NCI-H460 (cell line): ENCODE data around the gene WDHD1. TPM values are rescaled to one million over a fixed set of nuclear protein-coding genes. Genes with fewer than 3 reads are reported as not detected.
"Not testable (repeated sequence)": the region's sequence is repeated elsewhere in the genome, so short reads cannot be mapped to it uniquely, and the experiment has no call there.

Source experiments
- DNase-seq: peaks from one replicate; pipeline ENCODE4 v3.0.0-alpha.2; 2016; ENCODE audit warnings: low read depth; ENCODE audit errors: extremely low read depth
- total RNA-seq: library from RNA; depleted of rRNA; stranded (reverse); fragments of >200 nt; shearing (Covaris generic); gene quantifications from 2 replicates; pipeline ENCODE4 v1.2.3, GENCODE V29; 2014

Gene WDHD1
- total RNA-seq, 1 experiment from 2014 or later, result 14.3 TPM

DNA sequence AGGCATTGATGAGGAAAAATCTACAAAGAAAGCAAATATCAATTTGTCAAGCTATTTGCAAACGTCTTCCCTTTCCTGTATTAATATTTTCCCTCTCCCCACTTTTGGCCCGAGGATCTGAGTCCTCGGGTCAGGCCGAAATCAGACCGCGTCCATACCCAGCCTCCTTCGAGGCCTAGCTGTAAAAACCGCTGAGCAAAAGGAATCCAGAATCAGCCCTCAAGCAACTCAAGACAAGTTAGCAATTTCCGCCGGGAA is 24.2 kb upstream of the WDHD1 start:
- no peak for DNase-seq

- DNase-seq, result no peak
Observed at GRCh38 chr14:55048900-55049436, 22.1 kb upstream of the WDHD1 start.

- DNase-seq, result no peak
Observed at GRCh38 chr14:55047301-55048053, 20.6 kb upstream of the WDHD1 start.

GRCh38 chr14:55045087-55045486 is 18.2 kb upstream of the WDHD1 start:
- no peak for DNase-seq

DNA sequence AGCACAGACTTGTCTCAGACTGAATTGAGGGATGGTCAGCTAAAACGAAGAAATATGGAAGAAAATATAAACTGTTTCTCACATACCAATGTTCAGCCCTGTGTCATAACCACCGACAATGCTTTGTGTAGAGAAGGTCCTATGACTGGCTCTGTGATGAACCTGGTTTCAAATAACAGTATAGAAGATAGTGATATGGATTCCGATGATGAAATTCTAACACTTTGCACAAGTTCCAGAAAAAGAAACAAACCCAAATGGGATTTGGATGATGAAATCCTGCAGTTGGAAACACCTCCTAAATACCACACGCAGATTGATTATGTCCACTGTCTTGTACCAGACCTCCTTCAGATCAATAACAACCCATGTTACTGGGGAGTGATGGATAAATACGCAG is 16.6 kb upstream of the WDHD1 start:
- no peak for DNase-seq

DNA sequence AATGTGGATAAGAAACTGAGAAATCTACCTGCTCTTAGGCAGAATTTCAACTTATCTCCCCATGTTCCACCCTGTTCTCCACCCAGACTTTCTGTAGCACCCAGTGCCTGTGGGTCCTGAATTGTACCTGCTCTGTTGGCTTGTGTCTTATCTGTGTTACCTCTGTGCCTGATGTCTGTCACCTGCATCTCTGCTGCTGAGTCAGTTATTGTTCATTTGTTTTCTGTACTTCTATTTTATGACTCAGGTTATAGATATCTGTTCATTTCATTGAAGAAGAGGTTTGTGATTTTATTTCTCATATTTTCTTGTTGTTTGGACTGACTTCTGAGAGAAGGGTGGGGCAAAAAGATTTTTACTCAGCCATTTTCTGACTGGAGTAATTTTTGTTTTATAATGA is 11.8 kb upstream of the WDHD1 start:
- DNase-seq, result no peak

- not testable (repeated sequence) for DNase-seq
Observed at GRCh38 chr14:55037995-55038394, 11.1 kb upstream of the WDHD1 start.

DNA sequence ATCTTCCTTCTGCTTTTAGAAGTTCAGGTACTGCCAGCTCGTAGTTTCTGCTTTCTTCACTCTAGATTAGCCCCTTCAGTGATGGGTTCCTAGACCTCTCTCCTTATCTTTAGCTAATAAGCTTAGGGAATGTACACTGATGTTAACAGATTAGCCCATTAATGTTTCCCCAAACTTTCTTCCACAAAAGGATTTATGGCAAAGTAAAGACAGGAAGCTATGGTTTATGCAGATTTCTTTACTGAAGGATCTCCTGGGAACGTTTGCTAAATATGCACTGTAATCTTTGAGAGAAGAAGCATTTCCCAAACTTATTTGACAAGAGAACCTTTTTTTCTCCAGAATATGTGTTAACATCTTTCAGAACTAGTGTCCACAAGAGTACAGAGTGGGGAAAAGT is 4.3 kb upstream of the WDHD1 start:
- DNase-seq, result no peak

GRCh38 chr14:55028476-55028875 is 1.6 kb upstream of the WDHD1 start:
- no peak for DNase-seq

DNA sequence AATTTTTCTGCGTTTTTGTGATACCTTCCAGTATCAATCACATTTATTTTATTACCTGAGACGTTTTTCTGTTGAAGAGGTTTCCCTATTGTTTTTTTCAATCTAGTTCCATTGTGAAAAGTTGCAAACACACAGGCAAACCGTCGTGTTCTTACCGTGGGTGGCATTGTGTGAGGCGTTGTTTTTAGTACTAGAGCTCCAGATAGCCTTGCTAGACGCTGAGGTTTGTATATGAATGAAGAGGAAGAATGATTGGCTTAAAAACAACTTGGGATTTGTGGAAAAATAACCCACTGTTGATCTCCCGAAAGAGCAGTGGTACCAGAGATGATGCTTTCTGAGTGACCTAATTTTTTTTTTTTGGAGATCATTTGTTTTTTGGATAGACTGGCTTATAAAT is 1.2 kb upstream of the WDHD1 start:
- no peak for DNase-seq

DNA sequence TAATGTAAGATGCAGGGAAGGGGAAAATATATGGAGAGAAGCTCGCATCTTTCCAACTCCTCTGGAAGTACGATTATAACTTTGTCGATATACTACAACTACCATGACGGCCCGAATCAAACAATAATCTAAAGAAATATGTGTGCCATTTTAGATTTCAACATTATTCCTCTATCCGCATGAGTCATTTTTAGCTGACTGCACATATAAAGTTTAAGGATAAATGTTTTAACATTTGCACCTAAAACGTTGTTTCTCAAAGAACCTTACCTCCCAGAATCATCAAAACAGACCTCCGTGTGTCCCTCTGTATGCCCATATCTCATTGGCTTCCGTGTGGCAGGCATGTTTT is 482 bp downstream of the WDHD1 start:
- no peak for DNase-seq

DNA sequence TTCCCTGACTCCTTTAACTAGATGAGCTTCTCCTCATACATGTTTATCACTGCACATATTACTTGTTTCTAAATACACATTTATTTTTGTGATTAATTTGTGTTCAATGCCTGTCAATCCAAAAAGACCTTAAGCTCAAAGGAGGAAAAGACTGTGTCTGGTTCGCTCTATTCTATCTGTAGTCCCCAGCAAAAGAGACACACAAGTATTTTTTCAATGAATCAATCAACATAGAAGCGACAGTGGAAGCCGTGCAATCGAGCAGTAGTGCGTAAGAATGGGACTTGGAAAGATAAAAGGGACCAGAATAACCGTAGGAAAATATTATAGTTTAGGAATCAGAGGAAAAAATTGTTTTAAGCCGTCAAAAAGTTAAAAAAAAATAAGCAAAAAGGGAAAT is 951 bp downstream of the WDHD1 start:
- DNase-seq, result no peak

- DNase-seq, result not testable (repeated sequence)
Observed at GRCh38 chr14:55024365-55024764, 2.5 kb downstream of the WDHD1 start.

GRCh38 chr14:55019968-55020554 is 6.8 kb downstream of the WDHD1 start:
- DNase-seq, result no peak

- no peak for DNase-seq
Observed at GRCh38 chr14:55015006-55015405, 11.9 kb downstream of the WDHD1 start.

- no peak for DNase-seq
Observed at GRCh38 chr14:55005071-55005470, 21.8 kb downstream of the WDHD1 start.

DNA sequence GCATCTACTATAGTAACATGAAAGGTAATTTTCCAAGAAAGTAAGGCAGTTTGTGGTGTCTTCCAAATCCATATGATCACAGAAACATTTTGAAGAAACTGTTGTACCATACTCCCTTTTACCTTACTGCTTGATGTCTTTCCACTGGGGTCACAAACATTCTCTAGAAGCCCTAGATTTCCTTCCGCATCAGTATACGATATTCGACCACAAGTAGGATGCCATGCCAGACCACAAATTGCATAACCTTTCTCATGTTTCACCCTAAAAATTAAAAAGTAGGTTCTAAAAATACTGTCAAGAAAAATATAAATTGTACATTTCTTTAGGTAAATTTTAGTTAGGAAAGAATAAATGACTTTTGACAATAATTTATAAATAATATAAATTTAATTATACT is 26.5 kb downstream of the WDHD1 start:
- DNase-seq, result no peak

GRCh38 chr14:54985156-54985555 is 41.7 kb downstream of the WDHD1 start:
- DNase-seq, result no peak

DNA sequence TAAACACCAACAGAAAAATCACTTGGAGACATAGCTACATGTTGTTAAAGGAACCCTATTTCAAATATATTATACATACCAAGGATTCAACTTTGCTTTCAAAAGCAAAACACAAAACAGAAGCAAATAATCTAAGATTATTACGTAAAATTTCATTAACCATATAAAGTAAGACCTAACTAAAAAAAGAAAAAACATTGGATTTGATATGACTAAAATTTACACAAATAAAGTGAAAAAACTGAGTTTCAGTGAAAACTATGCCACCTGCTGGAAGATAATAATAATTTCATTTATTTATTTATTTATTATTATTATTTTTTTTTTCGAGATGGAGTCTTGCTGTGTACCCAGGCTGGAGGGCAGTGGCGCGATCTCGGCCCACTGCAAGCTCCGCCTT is 45.2 kb downstream of the WDHD1 start:
- no peak for DNase-seq

GRCh38 chr14:54979039-54979438 is 47.9 kb downstream of the WDHD1 start:
- DNase-seq, result no peak

- no peak for DNase-seq
Observed at GRCh38 chr14:54976316-54976715, 50.6 kb downstream of the WDHD1 start.

DNA sequence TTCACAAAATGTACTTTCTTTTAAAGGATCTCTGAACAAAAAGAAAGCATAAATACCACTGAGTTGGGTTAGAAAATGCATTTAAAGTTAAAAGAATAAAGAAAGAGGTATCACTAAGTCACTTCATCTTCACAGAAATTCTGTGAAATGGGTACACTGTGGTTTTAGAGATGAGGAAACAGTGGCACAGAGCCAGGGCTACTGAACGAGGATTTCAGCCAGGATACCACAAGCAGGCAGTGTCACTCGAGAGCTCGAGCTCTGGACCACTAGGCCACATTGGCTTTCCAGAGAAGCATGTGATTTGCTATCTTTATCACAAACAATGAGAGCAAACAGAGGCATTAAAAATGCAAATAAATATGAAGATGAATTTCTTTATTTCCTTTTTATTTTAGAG is 51.0 kb downstream of the WDHD1 start:
- no peak for DNase-seq
